C4-2B (cell line): ENCODE data around the gene CSMD2.

Experiments
- CTCF ChIP-seq: fragments of 450-650 bp; conservative IDR thresholded peaks from 2 replicates; pipeline ENCODE4 v1.5.1; 2017; ENCODE audit warnings: mild to moderate bottlenecking
- ZFX ChIP-seq: fragments of 450-650 bp; IDR thresholded peaks from 2 replicates; pipeline ENCODE4 v1.6.1; 2017

- no peak for TF ChIP-seq CTCF
- TF ChIP-seq ZFX = no peak
Measured at GRCh38 chr1:33738536-33738935, 426.5 kb downstream of the CSMD2 start.
